Posterior vena cava (tissue), 2 donors: ENCODE results near the gene FANCC. TPM values are rescaled to one million over a fixed set of nuclear protein-coding genes. Genes with fewer than 3 reads are reported as not detected.

Experiments
- microRNA-seq, 2 donors: library from miRNA; unstranded; fragments of <30 nt; microRNA quantifications; one replicate each; pipeline ENCODE4 v1.2.0, GENCODE V29; 2020 to 2021; ENCODE audit warnings: borderline microRNAs expressed in 2 of 2
- total RNA-seq, 2 donors: library from RNA; stranded (reverse); fragmentation: NEBNext Ultra II Directional; extraction: Animal tissue kit (Norgen Biotek cat#: 25700); gene quantifications; one replicate each; pipeline ENCODE4 v1.2.1, GENCODE V29; 2021
- donor health status: DM: yes; HTN: yes; CAD: no.
- donor health status: DM: yes; HTN: yes; CAD: no.

Gene FANCC
- total RNA-seq, 2 donors from 2014 or later = 4.4 to 7.3 TPM

Small RNAs within 50 kb of the gene (microRNA-seq; reads per million reads assigned to microRNA genes)
- gene MIR23B (110,311 to 114,207 reads per million in 2 donors), gene MIR24-1 (0 reads per million in 2 donors), gene MIR27B (19,866 to 22,275 reads per million in 2 donors), gene MIR3074 (0 reads per million in 2 donors), gene MIR6081 (0 reads per million in 2 donors)

Other genes starting within 250 kb of the FANCC start
- gene PTCH1, start 199.3 kb upstream of the FANCC start, total RNA-seq = 10 to 100 TPM in 1 of 2 donors, 1 to 10 TPM in 1; 4.6 to 13.2 TPM